Skeletal muscle cell (primary cell): ENCODE data around the gene CFAP61.
"Not testable (repeated sequence)": the region's sequence is repeated elsewhere in the genome, so short reads cannot be mapped to it uniquely, and the experiment has no call there.

Source experiments
- DNase-seq: peaks from one replicate; pipeline ENCODE4 v3.0.0-alpha.2; 2010; ENCODE audit warnings: low read depth
- H3K4me3 ChIP-seq: 2 replicates; pipeline ENCODE4 v1.5.1; 2011; ENCODE audit warnings: low read depth, mild to moderate bottlenecking, control low read depth, low read length, moderate library complexity

The CFAP61 gene

DNA sequence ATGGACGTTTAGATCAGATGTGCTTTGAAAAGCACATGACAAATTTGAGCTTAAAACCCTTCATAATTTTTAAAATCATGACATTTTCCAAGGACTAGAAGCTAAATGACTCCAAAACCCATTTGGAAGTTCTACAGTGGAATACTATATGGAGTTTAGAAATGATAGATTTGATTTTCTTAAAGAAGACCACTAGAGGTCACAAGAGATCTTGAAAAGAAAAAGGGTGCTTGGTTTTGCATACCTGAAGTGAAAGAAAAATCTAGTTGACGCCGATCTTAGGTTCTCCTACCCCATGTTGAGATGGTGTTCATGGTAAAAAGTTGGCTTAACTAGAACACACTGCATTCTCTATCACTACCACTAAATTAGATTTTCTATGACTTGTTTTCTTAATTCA is 31.5 kb downstream of the CFAP61 start:
- no peak for DNase-seq
- no peak overlapping the region for H3K4me3 ChIP-seq

DNA sequence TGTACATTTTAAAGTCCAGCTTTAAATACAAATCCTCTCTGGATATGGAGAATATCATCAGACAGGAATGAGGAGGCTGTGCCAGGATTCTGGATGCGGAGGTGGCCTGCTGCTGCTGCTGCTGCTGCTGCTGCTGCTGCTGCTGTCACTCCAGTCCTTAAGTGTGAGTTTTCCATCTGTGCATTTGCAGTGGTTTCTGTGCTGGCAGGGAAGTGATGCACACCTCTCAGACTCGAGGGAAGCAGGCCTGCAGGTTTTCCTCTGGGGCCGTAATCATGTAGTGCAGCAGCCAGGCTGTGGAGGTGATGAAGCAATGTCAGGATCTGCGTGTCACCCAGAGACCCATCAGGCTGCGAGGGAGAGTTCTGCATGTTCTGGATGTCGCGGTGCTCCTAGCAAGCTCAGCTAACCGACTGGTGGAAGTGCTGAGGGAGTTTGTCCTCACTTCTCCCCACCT is 32.0 kb downstream of the CFAP61 start:
- H3K4me3 ChIP-seq = no peak overlapping the region
- DNase-seq = no peak

DNA sequence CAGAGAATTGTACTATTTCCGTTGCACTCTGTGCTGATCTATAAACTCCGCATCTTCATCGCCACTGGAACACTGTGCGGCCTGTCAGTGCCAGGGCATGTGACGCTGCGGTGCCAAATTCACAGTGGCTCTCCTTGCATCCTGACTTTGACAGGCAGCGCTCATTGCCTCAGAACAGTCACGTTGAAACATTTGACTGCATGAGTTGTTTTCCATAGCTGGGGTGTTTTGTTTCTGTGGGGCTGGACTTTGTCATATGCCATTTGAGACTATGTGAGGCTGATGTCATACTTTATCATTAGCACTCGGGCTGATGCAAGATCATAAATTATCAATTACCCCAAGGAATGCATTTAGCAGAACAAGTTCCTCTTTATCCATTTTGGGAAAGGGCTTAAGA is 32.7 kb downstream of the CFAP61 start:
- DNase-seq = no peak
- H3K4me3 ChIP-seq = no peak overlapping the region

DNA sequence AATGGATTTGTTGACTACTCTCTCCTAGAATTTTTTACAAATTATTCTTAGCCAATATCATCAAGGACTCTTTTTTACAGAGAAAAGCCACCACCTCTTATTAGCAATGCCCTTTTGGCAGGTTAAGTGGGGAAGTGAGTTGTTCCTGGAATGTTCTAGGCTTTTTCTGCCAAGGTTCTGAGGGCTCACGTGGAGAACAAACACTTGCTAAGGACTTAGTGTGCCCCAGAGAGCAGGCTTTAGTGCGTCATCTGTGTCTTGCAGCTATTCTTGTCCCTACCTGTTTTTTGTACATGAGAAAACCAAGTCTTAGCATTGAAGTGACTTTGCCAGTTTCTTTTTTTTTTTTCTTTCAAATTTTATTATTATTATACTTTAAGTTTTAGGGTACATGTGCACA is 33.5 kb downstream of the CFAP61 start:
- no peak for DNase-seq
- no peak overlapping the region for H3K4me3 ChIP-seq

DNA sequence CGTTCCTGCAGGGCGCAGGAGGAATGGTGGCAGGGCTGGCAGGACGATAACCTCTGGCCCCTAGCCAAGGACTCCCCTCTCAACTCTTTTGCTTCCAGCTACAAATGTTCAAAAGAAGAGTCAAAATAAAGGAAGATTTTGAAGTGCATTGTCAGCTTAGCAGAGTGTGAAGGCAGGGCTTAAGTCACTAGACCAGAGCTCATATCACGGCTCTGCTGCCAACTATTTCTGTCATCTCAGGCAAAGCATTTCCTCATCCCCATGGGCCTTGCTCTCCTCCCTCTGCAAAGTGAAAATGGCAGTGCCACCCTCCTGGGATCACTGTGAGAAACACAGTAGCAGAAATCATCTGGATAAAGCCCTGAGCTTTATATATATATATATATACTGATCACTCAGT is 36.7 kb downstream of the CFAP61 start:
- no peak overlapping the region for H3K4me3 ChIP-seq
- no peak for DNase-seq

DNA sequence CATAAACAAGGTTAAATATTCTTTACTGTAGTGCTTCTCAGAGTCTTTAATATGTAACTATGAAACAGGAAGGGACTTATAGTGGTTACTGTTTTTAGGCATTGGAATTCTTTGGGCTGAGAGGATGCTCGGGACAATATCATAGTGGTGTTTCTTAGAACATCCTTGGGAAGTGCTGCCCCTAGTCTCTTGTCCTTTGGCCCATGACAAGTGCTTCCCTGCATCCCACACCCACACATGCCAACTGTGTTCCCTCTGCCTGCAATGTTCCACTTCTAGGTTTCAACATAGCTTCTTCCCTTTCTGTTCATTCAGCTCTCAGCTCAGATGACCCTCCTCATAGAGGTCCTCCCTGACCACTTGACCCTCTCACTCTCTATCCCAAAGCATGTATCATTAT is 37.6 kb downstream of the CFAP61 start:
- no peak for DNase-seq
- H3K4me3 ChIP-seq = no peak overlapping the region

DNA sequence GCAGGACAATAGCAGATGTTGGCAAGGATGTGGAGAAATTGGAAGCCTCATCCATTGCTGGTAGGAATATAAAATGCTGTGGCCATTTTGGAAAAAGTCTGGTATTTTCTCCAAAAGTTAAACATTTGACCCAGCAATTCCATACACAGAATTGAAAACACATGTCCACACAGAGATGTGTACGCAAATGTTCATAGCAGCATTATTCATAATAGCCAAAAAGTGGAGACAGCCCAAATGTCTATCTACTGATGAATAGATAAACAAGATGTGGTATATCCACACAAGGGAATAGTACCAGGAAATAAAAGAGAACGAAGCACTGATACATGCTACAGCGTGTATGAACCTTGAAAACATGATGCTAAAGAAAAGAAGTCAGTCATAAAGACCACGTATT is 40.5 kb downstream of the CFAP61 start:
- H3K4me3 ChIP-seq = no peak overlapping the region
- no peak for DNase-seq

DNA sequence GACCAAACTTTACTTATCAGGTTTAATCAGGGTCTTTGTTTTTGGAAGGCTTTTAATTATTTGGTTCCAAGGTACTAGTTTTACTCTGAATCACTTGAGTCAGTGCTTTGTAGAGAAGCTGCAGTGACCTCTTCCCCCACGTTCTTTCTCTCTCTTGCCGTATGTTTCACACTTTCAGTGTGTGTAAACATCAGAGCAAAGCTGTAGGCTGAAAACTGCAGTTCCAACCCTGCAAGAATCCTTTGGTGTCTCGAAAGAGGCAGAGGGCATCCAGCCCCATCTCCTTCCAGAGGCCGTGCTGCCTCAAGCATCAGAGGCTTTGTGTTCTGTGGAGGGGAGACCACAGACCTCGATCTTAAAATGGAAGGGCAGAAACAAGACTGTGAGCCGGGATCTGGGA is 42.1 kb downstream of the CFAP61 start:
- no peak for DNase-seq
- H3K4me3 ChIP-seq = no peak overlapping the region

DNA sequence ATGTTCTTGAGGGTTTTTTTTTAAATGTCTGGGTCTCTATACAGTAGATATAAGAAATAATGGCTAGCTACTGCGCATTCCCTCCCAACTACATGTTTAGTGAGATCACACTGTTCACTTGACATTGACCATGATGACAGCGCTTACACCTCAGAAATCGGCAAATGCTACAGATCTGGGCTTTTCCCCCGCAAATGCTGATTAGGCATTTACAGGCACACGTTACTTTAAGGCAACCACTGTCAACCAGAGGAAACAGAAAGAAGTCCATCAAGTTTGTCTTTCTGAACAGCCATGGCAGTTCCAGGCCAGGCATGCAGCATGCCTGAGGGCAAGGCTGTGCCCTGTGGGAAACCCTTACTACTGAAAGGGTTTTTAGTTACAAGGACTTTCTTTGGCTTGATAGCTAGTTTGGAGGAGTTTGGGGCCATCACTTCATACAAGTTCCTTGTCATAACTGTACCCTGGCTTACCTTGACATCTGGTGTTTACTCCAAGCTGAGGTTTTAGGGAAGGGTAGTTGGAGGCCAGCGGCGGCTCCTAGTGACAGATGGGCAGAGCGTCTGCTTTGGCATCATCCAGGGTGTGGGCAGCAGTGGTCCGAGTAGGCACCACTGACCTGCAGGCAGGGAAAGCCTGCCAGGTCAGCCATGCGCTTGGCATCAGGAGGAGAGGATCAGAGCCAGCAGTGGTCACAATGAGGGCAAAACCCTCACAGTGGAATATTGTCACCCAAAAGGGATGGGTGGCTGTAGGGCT is 43.0 kb downstream of the CFAP61 start:
- no peak for DNase-seq
- H3K4me3 ChIP-seq = no peak overlapping the region

DNA sequence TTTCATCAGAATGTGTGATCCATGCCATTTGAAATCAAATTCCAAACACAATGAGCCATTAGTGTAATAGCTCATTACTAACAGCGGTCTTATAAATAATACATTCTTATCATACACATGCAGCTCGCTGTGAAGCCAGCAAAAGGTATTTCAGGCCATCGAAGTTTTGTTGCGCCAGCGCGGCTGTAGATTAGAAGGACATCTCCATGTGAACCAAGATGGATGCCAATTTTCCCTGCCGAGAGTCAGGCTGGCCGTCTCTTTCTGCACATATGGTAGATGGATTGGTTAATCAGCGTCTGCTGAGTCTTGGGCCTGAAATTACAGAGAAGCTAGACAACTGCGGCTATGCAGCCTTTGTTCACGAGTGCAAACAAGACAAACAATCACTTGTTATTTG is 44.1 kb downstream of the CFAP61 start:
- DNase-seq = no peak

DNA sequence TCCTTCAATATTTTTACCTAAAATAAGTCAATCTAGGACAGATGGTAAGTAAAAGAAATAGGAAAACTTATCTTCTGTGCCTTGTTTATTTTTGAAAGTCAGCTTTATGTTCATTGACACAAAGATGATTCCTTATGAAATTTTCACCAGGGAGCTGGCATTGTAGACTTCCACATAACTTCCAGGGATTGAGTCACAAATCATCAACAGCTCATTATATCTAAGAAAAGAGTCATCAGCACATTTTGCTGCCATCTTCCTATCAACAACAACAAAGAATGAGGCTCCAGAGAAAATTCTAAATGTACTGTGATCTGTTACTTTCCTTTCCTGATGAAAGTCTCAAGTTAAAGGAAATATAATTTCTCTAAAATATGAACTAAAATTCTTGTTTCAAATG is 48.5 kb downstream of the CFAP61 start:
- no peak for DNase-seq
- no peak overlapping the region for H3K4me3 ChIP-seq

More for the DNA sequence above, 44.1 kb downstream of the CFAP61 start:
- H3K4me3 ChIP-seq = no peak overlapping the region

DNA sequence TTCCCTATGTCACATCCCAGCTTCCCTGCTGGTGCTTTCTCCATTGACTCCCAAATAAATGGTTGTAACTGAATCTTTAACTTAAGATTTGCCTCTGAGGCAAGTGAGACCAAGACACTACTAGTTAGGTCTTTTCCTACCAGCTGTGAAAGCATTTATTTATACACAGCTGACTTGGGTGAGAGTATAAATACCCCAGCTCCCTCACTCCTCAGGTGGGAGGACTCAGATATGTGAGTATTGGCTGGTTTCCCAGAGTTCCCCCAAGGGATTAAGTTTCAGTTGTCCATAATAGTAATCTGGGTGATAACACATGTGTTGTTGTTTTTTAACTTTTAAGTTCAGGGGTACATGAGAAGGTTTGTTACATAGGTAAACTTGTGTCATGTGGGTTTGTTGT is 49.8 kb downstream of the CFAP61 start:
- no peak for DNase-seq
- no peak overlapping the region for H3K4me3 ChIP-seq

DNA sequence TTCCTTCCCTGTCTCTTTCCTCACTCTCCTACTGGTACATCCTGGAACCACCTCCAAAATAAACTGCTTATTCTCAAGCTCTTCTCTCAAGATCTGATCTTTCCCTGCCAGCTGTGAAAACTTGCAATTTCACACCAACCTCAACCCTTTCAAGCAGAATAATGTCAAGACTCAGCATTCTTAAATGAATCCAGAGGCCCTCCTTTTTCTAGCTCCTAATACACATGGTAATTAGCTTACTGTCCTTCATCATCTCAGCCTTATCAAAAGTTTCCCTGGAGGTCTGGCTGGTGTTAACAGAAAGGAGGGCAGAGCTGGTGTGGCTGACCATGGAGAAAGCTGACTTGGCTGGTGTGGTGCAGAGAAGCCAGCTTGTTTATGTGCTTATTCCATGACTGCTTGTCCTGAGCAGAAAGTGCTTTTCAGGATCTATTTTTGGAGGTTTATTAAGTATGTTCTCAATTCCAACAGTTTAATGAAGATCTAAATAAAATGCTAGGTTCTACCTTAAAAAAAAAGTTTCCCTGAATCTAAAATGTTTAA is 50.5 kb downstream of the CFAP61 start:
- H3K4me3 ChIP-seq = no peak overlapping the region
- no peak for DNase-seq

DNA sequence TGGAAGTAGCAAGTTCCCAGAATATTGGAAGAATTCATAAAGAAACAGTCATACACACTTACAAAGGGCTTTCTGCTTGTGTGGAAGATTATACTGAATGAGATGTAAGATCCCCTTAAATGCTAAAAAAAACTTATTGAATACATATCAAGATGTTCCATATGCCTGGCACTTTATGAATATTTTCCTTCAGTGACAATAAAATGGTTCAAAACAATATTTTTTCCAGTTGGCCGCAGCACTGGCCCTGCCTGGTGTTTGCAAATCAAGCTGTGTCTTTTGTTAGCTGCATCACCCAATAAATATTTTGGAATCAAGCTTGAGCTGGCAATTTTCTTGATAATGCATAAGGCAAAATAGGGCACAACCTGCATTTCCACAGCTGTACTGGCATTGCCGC is 51.2 kb downstream of the CFAP61 start:
- no peak overlapping the region for H3K4me3 ChIP-seq
- DNase-seq = no peak

DNA sequence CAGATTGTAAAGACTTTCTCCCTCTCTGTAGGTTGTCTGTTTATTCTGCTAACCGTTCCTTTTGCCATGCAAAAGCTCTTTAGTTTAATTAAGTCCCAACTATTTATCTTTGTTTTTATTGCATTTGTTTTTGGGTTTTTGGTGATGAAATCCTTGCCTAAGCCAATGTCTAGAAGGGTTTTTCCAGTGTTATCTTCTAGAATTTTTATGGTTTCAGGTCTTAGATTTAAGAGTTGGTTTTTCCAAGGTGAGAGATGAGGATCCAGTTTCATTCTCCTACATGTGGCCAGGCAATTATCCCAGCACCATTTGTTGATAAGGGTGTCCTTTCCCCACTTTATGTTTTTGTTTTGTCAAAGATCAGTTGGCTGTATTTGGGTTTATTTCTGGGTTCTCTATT is 70.9 kb downstream of the CFAP61 start:
- not testable (repeated sequence) for H3K4me3 ChIP-seq, DNase-seq

DNA sequence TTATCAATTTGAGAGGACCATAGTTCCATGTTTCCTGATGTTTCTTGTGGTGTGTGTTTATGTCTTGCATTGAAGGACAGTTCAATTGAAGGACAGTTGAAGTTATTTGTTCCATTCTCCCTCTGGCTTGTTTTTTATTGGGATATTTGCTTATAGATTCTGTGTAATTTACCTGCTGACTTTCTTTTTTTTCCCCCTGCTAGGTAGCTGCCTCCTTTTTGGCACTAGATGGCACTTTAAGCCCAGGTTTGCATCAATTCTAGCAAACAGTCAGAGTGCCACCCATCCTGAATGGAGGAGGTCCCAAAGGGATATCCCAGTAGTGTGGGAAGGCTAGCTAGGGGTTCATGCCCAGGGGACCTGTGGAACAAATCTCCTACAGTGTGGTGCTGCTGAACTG is 78.1 kb downstream of the CFAP61 start:
- no peak for DNase-seq

DNA sequence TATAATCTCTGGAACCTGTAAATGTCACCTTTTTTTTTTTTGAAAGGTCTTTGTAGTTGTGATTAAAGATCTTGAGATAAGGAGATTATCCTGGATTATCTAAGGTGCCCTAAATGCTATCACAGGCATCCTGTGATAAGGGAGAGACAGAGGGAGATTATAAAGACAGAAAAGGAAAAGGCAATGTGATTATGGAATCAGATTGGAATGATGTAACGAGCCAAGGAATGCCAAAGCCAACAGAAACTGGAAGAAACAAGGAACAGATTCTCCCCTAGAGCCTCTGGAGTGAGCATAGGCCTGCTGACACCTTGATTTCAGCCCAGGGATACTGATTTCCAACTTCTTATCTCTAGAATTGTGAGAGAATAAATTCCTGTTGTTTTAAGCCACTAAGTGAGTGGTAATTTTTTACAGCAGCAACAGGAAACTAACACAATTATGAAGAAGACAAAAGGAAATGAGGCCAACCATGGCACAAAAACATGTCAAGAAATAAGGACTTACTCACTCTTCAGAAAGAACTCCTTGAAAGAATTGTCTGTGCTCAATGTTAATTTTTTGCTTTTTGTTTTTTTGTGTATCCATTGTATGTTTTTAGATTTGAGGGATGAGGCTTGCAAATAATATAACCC is 82.7 kb downstream of the CFAP61 start:
- no peak overlapping the region for H3K4me3 ChIP-seq
- no peak for DNase-seq

More for the DNA sequence above, 78.1 kb downstream of the CFAP61 start:
- no peak overlapping the region for H3K4me3 ChIP-seq

DNA sequence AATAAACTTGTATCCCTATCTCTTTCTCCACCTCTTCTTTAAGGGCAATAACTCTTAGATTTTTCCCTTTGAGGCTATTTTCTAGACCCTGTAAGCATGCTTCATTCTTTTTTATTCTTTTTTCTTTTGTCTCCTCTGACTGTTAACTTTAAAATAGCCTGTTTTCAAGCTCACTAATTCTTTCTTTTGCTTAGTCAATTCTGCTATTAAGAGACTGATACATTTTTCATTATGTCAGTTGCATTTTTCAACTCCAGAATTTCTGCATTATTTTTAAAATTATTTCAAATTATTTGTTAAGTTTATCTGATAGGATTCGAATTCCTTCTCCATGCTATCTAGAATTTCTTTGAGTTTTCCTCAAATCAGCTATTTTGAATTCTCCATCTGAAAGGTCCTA is 84.0 kb downstream of the CFAP61 start:
- no peak overlapping the region for H3K4me3 ChIP-seq
- DNase-seq = no peak

DNA sequence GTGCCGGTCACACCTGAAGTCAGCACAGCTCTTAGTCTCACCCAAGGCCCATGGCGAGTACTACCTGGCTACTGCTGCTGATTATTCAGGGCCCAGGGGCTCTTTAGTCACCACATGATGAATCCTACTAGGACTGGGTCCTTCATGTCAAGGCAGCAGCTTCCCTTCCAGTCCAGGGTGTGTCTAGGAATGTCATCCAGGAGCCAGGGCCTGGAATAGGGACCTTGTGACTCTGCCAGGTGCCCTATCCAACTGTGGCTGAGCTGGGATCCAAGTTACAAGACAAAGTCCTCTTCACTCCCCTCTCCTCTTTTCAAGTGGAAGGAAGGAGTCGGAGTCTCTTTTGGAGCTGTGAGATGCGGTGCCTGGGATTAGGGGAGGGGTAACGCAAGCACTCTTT is 85.5 kb downstream of the CFAP61 start:
- no peak overlapping the region for H3K4me3 ChIP-seq
- no peak for DNase-seq

DNA sequence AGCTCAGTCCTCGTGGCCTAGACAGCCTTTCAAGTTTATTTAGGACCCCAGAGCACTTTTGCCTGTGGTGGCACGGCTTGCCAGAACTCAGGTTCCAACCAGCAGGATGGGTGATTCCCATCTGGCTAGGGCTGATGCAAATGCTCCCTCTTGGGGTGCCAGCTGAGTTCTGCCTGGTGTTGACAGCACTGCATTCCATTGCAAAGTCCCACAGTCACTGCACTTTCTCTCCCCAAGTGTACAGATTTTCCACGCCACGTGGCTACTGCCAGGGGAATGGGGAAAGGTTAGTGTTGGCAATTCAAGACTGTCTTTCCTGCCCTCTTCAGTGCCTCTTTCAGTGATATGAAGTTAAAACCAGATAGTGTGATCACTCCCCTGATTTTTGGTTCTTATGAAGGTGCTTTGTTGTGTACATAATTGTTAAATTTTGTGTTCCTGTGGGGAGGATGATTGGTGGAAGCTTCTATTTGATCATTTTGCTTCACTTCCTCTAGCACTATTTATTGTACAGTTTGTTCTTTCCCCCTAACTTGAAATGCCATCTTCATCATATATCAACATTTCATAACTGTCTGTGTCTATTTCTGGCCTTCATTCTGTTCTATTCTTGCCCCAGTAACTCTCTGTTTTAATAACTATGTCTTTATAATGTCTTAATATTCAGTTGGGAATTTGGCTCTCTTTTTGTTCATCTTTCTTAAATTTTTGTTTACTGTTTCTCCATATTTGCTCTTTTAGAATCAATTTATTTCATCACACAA is 86.2 kb downstream of the CFAP61 start:
- DNase-seq = no peak
- H3K4me3 ChIP-seq = no peak overlapping the region
